H1 (cell line): ENCODE data around the gene SLU7. TPM values are rescaled to one million over a fixed set of nuclear protein-coding genes. Genes with fewer than 3 reads are reported as not detected.

ENCODE experiments used
- CTCF ChIA-PET: fragments of 300-600 bp; sonication (Branson Sonifier 250); formaldehyde crosslinking; loops from one replicate; lab custom pipeline; 2021; ENCODE audit not compliant: partially characterized antibody; lab: Charles Lee
- POLR2A ChIA-PET: fragments of 300-600 bp; sonication (Branson Sonifier 250); formaldehyde crosslinking; loops from one replicate; lab custom pipeline; 2021; ENCODE audit warnings: inconsistent platforms; ENCODE audit not compliant: partially characterized antibody; lab: Charles Lee
- DNase-seq, 2 experiments: peaks; one replicate each; pipeline versions ENCODE4 v3.0.0 to v3.0.0-alpha.2; 2010 to 2022; ENCODE audit warnings: low spot score in 2 of 2, low read depth in 1 of 2, mixed read lengths in 1 of 2
- FAIRE-seq: peaks from 2 replicates; lab custom pipeline; 2011; peaks lifted over from hg19 to GRCh38; lab: Jason Lieb, UNC
- H2AFZ ChIP-seq: 2 replicates; pipeline ENCODE4 v1.8.1; 2012; ENCODE audit warnings: low read length, inconsistent platforms
- H2AK5ac ChIP-seq: 2 replicates; pipeline ENCODE4 v1.6.1; 2013; ENCODE audit warnings: low read depth, low read length
- H2BK120ac ChIP-seq: replicated peaks from 2 replicates; pipeline ENCODE3; 2013; ENCODE audit warnings: low read depth, low read length, inconsistent platforms
- H2BK12ac ChIP-seq: 2 replicates; pipeline ENCODE4 v1.6.1; 2013; ENCODE audit warnings: low read depth, low read length
- H2BK15ac ChIP-seq: 2 replicates; pipeline ENCODE4 v1.6.1; 2013; ENCODE audit warnings: low read length
- H2BK20ac ChIP-seq: 2 replicates; pipeline ENCODE4 v1.6.1; 2013; ENCODE audit warnings: low read length
- H2BK5ac ChIP-seq: 2 replicates; pipeline ENCODE4 v1.6.1; 2013; ENCODE audit warnings: low read depth, low read length
- H3K14ac ChIP-seq: 2 replicates; pipeline ENCODE4 v1.6.1; 2013; ENCODE audit warnings: inconsistent platforms; ENCODE audit not compliant: insufficient read length
- H3K18ac ChIP-seq: 2 replicates; pipeline ENCODE4 v1.6.1; 2013; ENCODE audit warnings: low read length; ENCODE audit errors: extremely low read depth
- H3K23ac ChIP-seq: 2 replicates; pipeline ENCODE4 v1.6.1; 2013; ENCODE audit warnings: inconsistent platforms; ENCODE audit not compliant: insufficient read length
- H3K23me2 ChIP-seq: 2 replicates; pipeline ENCODE4 v1.6.1; 2013; ENCODE audit warnings: low read depth, low read length
- H3K27ac ChIP-seq: 2 replicates; pipeline ENCODE4 v1.6.1; 2011; ENCODE audit warnings: low read depth, low read length, inconsistent platforms
- H3K27me3 ChIP-seq, 4 experiments: replicated peaks in 1 of 4; 1 replicate in 1 of 4; 2 replicates in 3 of 4; pipeline versions ENCODE4 v1.6.1 to v1.8.1; 2011 to 2013; ENCODE audit warnings: low read length in 3 of 4, mild to moderate bottlenecking in 3 of 4, inconsistent platforms in 2 of 4, mixed read lengths in 2 of 4, moderate library complexity in 1 of 4; ENCODE audit not compliant: control insufficient read depth in 3 of 4, insufficient read depth in 3 of 4; ENCODE audit errors: extremely low read depth in 1 of 4
- H3K36me3 ChIP-seq, 4 experiments: 2 replicates each; pipeline versions ENCODE4 v1.6.1 to v1.8.1; 2011 to 2013; ENCODE audit warnings: mild to moderate bottlenecking in 4 of 4, low read length in 3 of 4, moderate library complexity in 2 of 4, control low read depth in 1 of 4, inconsistent platforms in 1 of 4; ENCODE audit not compliant: insufficient read depth in 4 of 4, control insufficient read depth in 2 of 4
- H3K4ac ChIP-seq: replicated peaks from 2 replicates; pipeline ENCODE3; 2013; ENCODE audit warnings: low read length, low read depth, mixed read lengths, inconsistent platforms; ENCODE audit not compliant: insufficient read length
- H3K4me1 ChIP-seq, 4 experiments: replicated peaks in 1 of 4; 1 replicate in 1 of 4; 2 replicates in 3 of 4; pipeline versions ENCODE4 v1.6.1 to v1.8.1; 2011 to 2013; ENCODE audit warnings: low read length in 3 of 4, inconsistent platforms in 2 of 4, mixed read lengths in 1 of 4; ENCODE audit not compliant: insufficient read depth in 4 of 4, control insufficient read depth in 3 of 4
- H3K4me2 ChIP-seq, 2 experiments: 2 replicates each; pipeline versions ENCODE4 v1.6.1 to v1.8.1; 2011 to 2013; ENCODE audit warnings: low read depth in 2 of 2, low read length in 2 of 2, control low read depth in 1 of 2, inconsistent platforms in 1 of 2, mild to moderate bottlenecking in 1 of 2; ENCODE audit not compliant: insufficient read depth in 1 of 2
- H3K4me3 ChIP-seq, 4 experiments: fragments of 200-600, 300-600 bp in 1 of 4; sonication (generic), shearing (Covaris generic), sonication (Bioruptor Twin) in 1 of 4; 2 replicates each; pipeline versions ENCODE4 v1.5.1 to v1.8.1; 2011 to 2016; ENCODE audit warnings: low read length in 4 of 4, low read depth in 3 of 4, control low read depth in 2 of 4, inconsistent platforms in 2 of 4, mild to moderate bottlenecking in 2 of 4, mixed read lengths in 1 of 4, moderate library complexity in 1 of 4; ENCODE audit not compliant: insufficient read depth in 2 of 4; ENCODE audit errors: extremely low read depth in 1 of 4
- H3K56ac ChIP-seq: replicated peaks from 2 replicates; pipeline ENCODE3; 2013; ENCODE audit warnings: low read depth, mild to moderate bottlenecking, mixed read lengths, low read length, inconsistent platforms; ENCODE audit not compliant: insufficient read length
- H3K79me1 ChIP-seq: 2 replicates; pipeline ENCODE4 v1.6.1; 2013; ENCODE audit warnings: low read depth, low read length, control low read depth
- H3K79me2 ChIP-seq, 2 experiments: 2 replicates each; pipeline versions ENCODE4 v1.6.1 to v1.8.1; 2012 to 2013; ENCODE audit warnings: low read length in 2 of 2, mild to moderate bottlenecking in 2 of 2, inconsistent platforms in 1 of 2; ENCODE audit not compliant: insufficient read depth in 2 of 2, control insufficient read depth in 1 of 2
- H3K9ac ChIP-seq, 4 experiments: replicated peaks in 1 of 4; 1 replicate in 1 of 4; 2 replicates in 3 of 4; pipeline versions ENCODE4 v1.6.1 to v1.8.1; 2011 to 2013; ENCODE audit warnings: low read depth in 3 of 4, low read length in 3 of 4, control low read depth in 2 of 4, mild to moderate bottlenecking in 2 of 4, moderate library complexity in 2 of 4, inconsistent platforms in 1 of 4; ENCODE audit errors: extremely low read depth in 1 of 4
- H3K9me3 ChIP-seq, 2 experiments: 2 replicates each; pipeline versions ENCODE4 v1.6.1 to v1.8.1; 2012 to 2013; ENCODE audit warnings: mild to moderate bottlenecking in 2 of 2, moderate library complexity in 2 of 2, control low read depth in 1 of 2, inconsistent platforms in 1 of 2, low read depth in 1 of 2, low read length in 1 of 2, mixed read lengths in 1 of 2; ENCODE audit not compliant: insufficient read depth in 2 of 2
- H4K20me1 ChIP-seq, 2 experiments: replicated peaks in 1 of 2; 2 replicates each; pipeline versions ENCODE3 to v1.8.1; 2011 to 2013; ENCODE audit warnings: inconsistent platforms in 2 of 2, low read length in 2 of 2, mild to moderate bottlenecking in 1 of 2; ENCODE audit not compliant: insufficient read depth in 2 of 2, control insufficient read depth in 1 of 2
- H4K5ac ChIP-seq: 2 replicates; pipeline ENCODE4 v1.6.1; 2013; ENCODE audit warnings: low read length, low read depth, mixed read lengths, inconsistent platforms; ENCODE audit not compliant: insufficient read length
- H4K8ac ChIP-seq: 2 replicates; pipeline ENCODE4 v1.8.0; 2013; ENCODE audit warnings: mild to moderate bottlenecking, moderate library complexity, low read length, inconsistent platforms; ENCODE audit not compliant: insufficient read depth; ENCODE audit errors: extremely low read depth
- H4K91ac ChIP-seq: replicated peaks from 2 replicates; pipeline ENCODE3; 2013; ENCODE audit warnings: low read length, mixed read lengths, inconsistent platforms; ENCODE audit not compliant: insufficient read length
- ASH2L ChIP-seq: fragments of 200-600, 300-600 bp; sonication (generic); IDR thresholded peaks from one replicate; pipeline ENCODE4 v1.7.1; 2017; ENCODE audit warnings: low read length
- CHD2 ChIP-seq: IDR thresholded peaks from 2 replicates; pipeline ENCODE4 v1.6.1; 2012; ENCODE audit warnings: low read length, improper control_type of control experiment
- RFX5 ChIP-seq: IDR thresholded peaks from 2 replicates; pipeline ENCODE4 v1.6.1; 2011; ENCODE audit warnings: low read depth, low read length, improper control_type of control experiment, borderline replicate concordance
- SIX5 ChIP-seq: IDR thresholded peaks from 2 replicates; pipeline ENCODE4 v1.6.1; 2011; ENCODE audit warnings: mild to moderate bottlenecking, low read depth, low read length
- TBP ChIP-seq: IDR thresholded peaks from 2 replicates; pipeline ENCODE4 v1.6.1; 2011; ENCODE audit warnings: low read depth, low read length, improper control_type of control experiment
- polyA plus RNA-seq, 7 experiments: library from polyadenylated mRNA; depleted of rRNA in 3 of 7; stranded (reverse) in 5 of 7; unstranded in 2 of 7; fragments of >200 nt in 5 of 7; fragments of 200-250 nt in 2 of 7; gene quantifications; 1 replicate in 5 of 7; 2 replicates in 1 of 7; 4 replicates in 1 of 7; pipeline versions ENCODE4 v1.2.1 to v1.2.3, GENCODE V29; 2011 to 2013; ENCODE audit warnings: missing spikeins in 2 of 7, mixed read lengths in 2 of 7
- total RNA-seq: library from RNA; stranded (reverse); fragmentation: NEBNext Ultra II Directional; extraction: Animal tissue kit (Norgen Biotek cat#: 25700); gene quantifications from 2 replicates; pipeline ENCODE4 v1.2.1, GENCODE V29; 2021

SLU7 gene
- total and polyA plus RNA-seq, 2 of the 8 experiments (the other 6 are each of a cell fraction or from before 2014, with no cell fraction given), result 6.0 to 34.1 TPM

DNA sequence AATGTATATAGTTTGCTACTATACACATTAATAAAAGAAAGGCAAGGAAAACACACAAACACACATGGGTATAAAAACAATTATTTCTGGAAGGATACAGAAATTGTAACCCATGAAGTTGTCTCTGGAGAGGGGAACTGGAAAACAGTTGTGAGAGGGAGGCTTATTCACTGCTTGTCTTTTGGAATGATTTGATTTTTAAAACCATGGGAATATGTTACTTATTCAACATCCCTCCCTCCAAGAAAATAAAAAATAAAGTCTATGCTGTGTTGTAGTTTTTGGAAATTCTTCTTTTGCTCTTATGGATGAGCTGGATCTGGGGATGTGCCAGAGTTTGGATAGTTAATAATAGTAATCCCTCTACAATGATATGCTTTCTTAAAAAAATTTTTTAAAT, 42.5 kb downstream of the SLU7 start:
- Histone ChIP-seq H3K4me2 (no peak overlapping the region), H3K79me2 (no peaks in the 10 kb centered on the region), H3K14ac (no peak overlapping the region), H2BK120ac (no peak overlapping the region), H3K27ac (no peak overlapping the region), H3K4me3 (no peak overlapping the region), H3K9me3 (no peaks in the 10 kb centered on the region), H4K5ac (no peak overlapping the region), H3K9ac (no peak overlapping the region), H3K36me3 (no peaks in the 10 kb centered on the region), H4K91ac (no peak overlapping the region)
- no peak for FAIRE-seq
- DNase-seq, result no peak
- POLR2A ChIA-PET, result interaction anchor here (0.6 kb wide), 1 partner anchor 13 kb away, joined by 3 read pairs; no protein-coding TSS in a partner anchor
- TF ChIP-seq CHD2, result no peak
- TF ChIP-seq SIX5, result no peak
- TF ChIP-seq TBP, result no peak
- TF ChIP-seq ASH2L, result no peak
- TF ChIP-seq RFX5, result no peak
- TF ChIP-seq, all 59 proteins: peak for 0
- Histone ChIP-seq H3K79me1 (no peaks in the 10 kb centered on the region), H2BK15ac (no peak overlapping the region), H2BK12ac (no peak overlapping the region), H2AK5ac (no peak overlapping the region), H3K23me2 (no peaks in the 10 kb centered on the region), H2BK20ac (no peak overlapping the region), H3K4me1 (no peaks in the 10 kb centered on the region), H2BK5ac (no peak overlapping the region), H3K27me3 (no peaks in the 10 kb centered on the region), H3K4ac (no peak overlapping the region), H4K20me1 (no peaks in the 10 kb centered on the region), H3K23ac (no peak overlapping the region), H3K56ac (no peak overlapping the region), H4K8ac (no peak overlapping the region), H2AFZ (no peak overlapping the region), H3K18ac (no peak overlapping the region)
- CTCF ChIA-PET, result interaction anchor here (0.6 to 2.9 kb wide), 5 partner anchors 13 to 179 kb away, joined by 3 to 13 read pairs (median 3); no protein-coding TSS in a partner anchor
